ENCODE measurements around the gene PALM2AKAP2.

PALM2AKAP2 gene

GRCh38 chr9:109780453-109781033, 545 bp downstream of the PALM2AKAP2 start:
- no peak for TF ChIP-seq CTCF (IDR thresholded peaks at IDR 0.05; ENCODE audit: control insufficient read depth, insufficient read depth, low read depth, low read length, missing control alignments)
- no peak for DNase-seq (ENCODE audit: low read depth)
- H3K4me3 ChIP-seq (ENCODE audit: control insufficient read depth, low read depth, low read length) = peak overlapping the region; percentile 82

GRCh38 chr9:109781086-109781485, 1.1 kb downstream of the PALM2AKAP2 start:
- no peak for DNase-seq (ENCODE audit: low read depth)
- TF ChIP-seq CTCF (IDR thresholded peaks at IDR 0.05; ENCODE audit: control insufficient read depth, insufficient read depth, low read depth, low read length, missing control alignments) = no peak
- peak overlapping the region; percentile 82 for H3K4me3 ChIP-seq (ENCODE audit: control insufficient read depth, low read depth, low read length)

- no peak for TF ChIP-seq CTCF (IDR thresholded peaks at IDR 0.05; ENCODE audit: control insufficient read depth, insufficient read depth, low read depth, low read length, missing control alignments)
- H3K4me3 ChIP-seq (ENCODE audit: control insufficient read depth, low read depth, low read length) = peak overlapping the region; percentile 17
- no peak for DNase-seq (ENCODE audit: low read depth)
Measured at GRCh38 chr9:109781541-109782197, 1.7 kb downstream of the PALM2AKAP2 start.

- H3K4me3 ChIP-seq (ENCODE audit: control insufficient read depth, low read depth, low read length) = no peak overlapping the region
- TF ChIP-seq CTCF (IDR thresholded peaks at IDR 0.05; ENCODE audit: control insufficient read depth, insufficient read depth, low read depth, low read length, missing control alignments) = no peak
- DNase-seq (ENCODE audit: low read depth) = no peak
Measured at GRCh38 chr9:109787735-109788134, 7.7 kb downstream of the PALM2AKAP2 start.

- no peak overlapping the region for H3K4me3 ChIP-seq (ENCODE audit: control insufficient read depth, low read depth, low read length)
- DNase-seq (ENCODE audit: low read depth) = no peak
- no peak for TF ChIP-seq CTCF (IDR thresholded peaks at IDR 0.05; ENCODE audit: control insufficient read depth, insufficient read depth, low read depth, low read length, missing control alignments)
Measured at GRCh38 chr9:109789556-109789955, 9.6 kb downstream of the PALM2AKAP2 start.

- no peak for DNase-seq (ENCODE audit: low read depth)
- no peak overlapping the region for H3K4me3 ChIP-seq (ENCODE audit: control insufficient read depth, low read depth, low read length)
- TF ChIP-seq CTCF (IDR thresholded peaks at IDR 0.05; ENCODE audit: control insufficient read depth, insufficient read depth, low read depth, low read length, missing control alignments) = no peak
Measured at GRCh38 chr9:109789971-109790370, 10.0 kb downstream of the PALM2AKAP2 start.

All from AG09309 (cell line).